ENCODE measurements around the gene CRMP1.

The CRMP1 gene

GRCh38 chr4:5893004-5893580 lies at the start of gene CRMP1:
Gene CRMP1 (minus strand): TSS chr4:5893086. CDS start chr4:5892969, 117 bp downstream.
- peak; percentile 62 to 85 for DNase-seq

GRCh38 chr4:5941601-5942000 lies 48.7 kb upstream of the CRMP1 start:
- DNase-seq, result no peak

- peak; percentile 44 to 77 for DNase-seq
These were observed 47.8 kb upstream of the CRMP1 start for GRCh38 chr4:5940470-5941203.

- DNase-seq, result no peak
These were observed 41.3 kb upstream of the CRMP1 start for GRCh38 chr4:5933996-5934831.

GRCh38 chr4:5933116-5933515 lies 40.2 kb upstream of the CRMP1 start:
- DNase-seq, result peak; percentile 59 to 71

GRCh38 chr4:5932035-5932568 lies 39.2 kb upstream of the CRMP1 start:
- peak; percentile 85 to 89 for DNase-seq

GRCh38 chr4:5931526-5931925 lies 38.6 kb upstream of the CRMP1 start:
- DNase-seq, result peak in 1 of 2 experiments; percentile 85

GRCh38 chr4:5930876-5931275 lies 38.0 kb upstream of the CRMP1 start:
- DNase-seq, result no peak

GRCh38 chr4:5930456-5930855 lies 37.6 kb upstream of the CRMP1 start:
- DNase-seq, result no peak

- DNase-seq, result no peak
These were observed 36.0 kb upstream of the CRMP1 start for GRCh38 chr4:5928844-5929420.

GRCh38 chr4:5928274-5928673 lies 35.4 kb upstream of the CRMP1 start:
- peak in 1 of 2 experiments; percentile 40 for DNase-seq

- no peak for DNase-seq
These were observed 34.9 kb upstream of the CRMP1 start for GRCh38 chr4:5927747-5928146.

- DNase-seq, result no peak
These were observed 34.2 kb upstream of the CRMP1 start for GRCh38 chr4:5927116-5927515.

- DNase-seq, result no peak
These were observed 33.7 kb upstream of the CRMP1 start for GRCh38 chr4:5926598-5926997.

- DNase-seq, result no peak
These were observed 32.7 kb upstream of the CRMP1 start for GRCh38 chr4:5925419-5926200.

GRCh38 chr4:5924461-5925125 lies 31.7 kb upstream of the CRMP1 start:
- DNase-seq, result no peak

GRCh38 chr4:5923376-5923775 lies 30.5 kb upstream of the CRMP1 start:
- DNase-seq, result no peak

GRCh38 chr4:5922556-5922955 lies 29.7 kb upstream of the CRMP1 start:
- no peak for DNase-seq

GRCh38 chr4:5921981-5922380 lies 29.1 kb upstream of the CRMP1 start:
- no peak for DNase-seq

GRCh38 chr4:5921101-5921980 lies 28.5 kb upstream of the CRMP1 start:
- DNase-seq, result no peak

GRCh38 chr4:5919571-5919970 lies 26.7 kb upstream of the CRMP1 start:
- no peak for DNase-seq
